ENCODE data around the gene RNF17. TPM values are rescaled to one million over a fixed set of nuclear protein-coding genes. Genes with fewer than 3 reads are reported as not detected.

Gene RNF17
- total and polyA plus RNA-seq, 2 experiments from 2014 or later, result not detected

- in situ Hi-C loops (cut with MboI), result no loop called here
- no peak overlapping the region for H3K4me2 ChIP-seq (ENCODE audit: unreplicated experiment)
- peaks cover 66% of the 10 kb centered on the region for H3K27me3 ChIP-seq (replicated peaks; ENCODE audit: insufficient read depth)
These were observed 17.9 kb upstream of the RNF17 start for GRCh38 chr13:24745861-24746617.

GRCh38 chr13:24746618-24747247 is 17.2 kb upstream of the RNF17 start:
- H3K36me3 ChIP-seq (ENCODE audit: low read depth), result no peaks in the 10 kb centered on the region
- DNase-seq, result peak; percentile 35
- no peaks in the 10 kb centered on the region for H3K9me2 ChIP-seq (ENCODE audit: insufficient read depth)
- H3K4me2 ChIP-seq (ENCODE audit: unreplicated experiment), result peak overlapping the region; percentile 53
- H3K4me1 ChIP-seq (ENCODE audit: insufficient read depth), result no peaks in the 10 kb centered on the region
- H3K27me3 ChIP-seq (replicated peaks; ENCODE audit: insufficient read depth), result peaks cover 72% of the 10 kb centered on the region
- H4K20me1 ChIP-seq (ENCODE audit: insufficient read depth), result no peaks in the 10 kb centered on the region
- no peak overlapping the region for H3K27ac ChIP-seq
- 1% methylated on average over 37 to 46 of the region's 56 CpGs for WGBS, 2 experiments (ENCODE audit: low coverage in 1 of 2, low lambda C conversion rate in 2 of 2, missing lambda C conversion rate in 2 of 2)
- peak overlapping the region; percentile 63 for H3K4me3 ChIP-seq
- no peaks in the 10 kb centered on the region for H3F3A ChIP-seq (ENCODE audit: insufficient read depth)
- peak overlapping the region; percentile 66 for H2AFZ ChIP-seq
- in situ Hi-C loops (cut with MboI), result no loop called here
- no peak for TF ChIP-seq EZH2 (IDR thresholded peaks at IDR 0.05; ENCODE audit: insufficient read depth, poor library complexity, severe bottlenecking)
- H3K79me2 ChIP-seq (ENCODE audit: insufficient read depth), result no peaks in the 10 kb centered on the region
- no peak overlapping the region for H3K9ac ChIP-seq
- H3K9me3 ChIP-seq (ENCODE audit: low read depth), result no peaks in the 10 kb centered on the region

More at GRCh38 chr13:24745861-24746617, 17.9 kb upstream of the RNF17 start:
- Histone ChIP-seq H3K9me2 (ENCODE audit: insufficient read depth) (no peaks in the 10 kb centered on the region), H2AFZ (no peak overlapping the region; the same call in 1 of the 2 replicates), H3K4me3 (no peak overlapping the region), H3K79me2 (ENCODE audit: insufficient read depth) (no peaks in the 10 kb centered on the region), H3K27ac (no peak overlapping the region), H4K20me1 (ENCODE audit: insufficient read depth) (no peaks in the 10 kb centered on the region), H3F3A (ENCODE audit: insufficient read depth) (no peaks in the 10 kb centered on the region), H3K9ac (no peak overlapping the region), H3K4me1 (ENCODE audit: insufficient read depth) (no peaks in the 10 kb centered on the region), H3K36me3 (ENCODE audit: low read depth) (no peaks in the 10 kb centered on the region), H3K9me3 (ENCODE audit: low read depth) (no peaks in the 10 kb centered on the region)
- 4% methylated on average over 65 to 70 of the region's 70 CpGs for WGBS, 2 experiments (ENCODE audit: low coverage in 1 of 2, low lambda C conversion rate in 2 of 2, missing lambda C conversion rate in 2 of 2)
- DNase-seq, result peak; percentile 12
- TF ChIP-seq EZH2 (IDR thresholded peaks at IDR 0.05; ENCODE audit: insufficient read depth, poor library complexity, severe bottlenecking), result peak; percentile 2
- no peak for TF ChIP-seq EZH2phosphoT487 (IDR thresholded peaks at IDR 0.05; ENCODE audit: insufficient read depth, low read depth)

GRCh38 chr13:24747248-24748060 is 16.5 kb upstream of the RNF17 start:
- Histone ChIP-seq H4K20me1 (ENCODE audit: insufficient read depth) (no peaks in the 10 kb centered on the region), H3K4me3 (peak overlapping the region; percentile 63), H3K27ac (no peak overlapping the region), H2AFZ (peak overlapping the region; percentile 66), H3K36me3 (ENCODE audit: low read depth) (no peaks in the 10 kb centered on the region), H3K9me3 (ENCODE audit: low read depth) (no peaks in the 10 kb centered on the region), H3K9ac (no peak overlapping the region), H3K4me2 (ENCODE audit: unreplicated experiment) (peak overlapping the region; percentile 53), H3F3A (ENCODE audit: insufficient read depth) (no peaks in the 10 kb centered on the region), H3K9me2 (ENCODE audit: insufficient read depth) (no peaks in the 10 kb centered on the region), H3K4me1 (ENCODE audit: insufficient read depth) (no peaks in the 10 kb centered on the region), H3K27me3 (replicated peaks; ENCODE audit: insufficient read depth) (peaks cover 72% of the 10 kb centered on the region), H3K79me2 (ENCODE audit: insufficient read depth) (no peaks in the 10 kb centered on the region)
- DNase-seq, result peak; percentile 36
- in situ Hi-C loops (cut with MboI), result no loop called here
- WGBS, 2 experiments (ENCODE audit: low coverage in 1 of 2, low lambda C conversion rate in 2 of 2, missing lambda C conversion rate in 2 of 2), result 2 to 4% methylated on average over 43 to 60 of the region's 61 CpGs
- TF ChIP-seq EZH2phosphoT487 (IDR thresholded peaks at IDR 0.05; ENCODE audit: insufficient read depth, low read depth) (no peak), EZH2 (IDR thresholded peaks at IDR 0.05; ENCODE audit: insufficient read depth, poor library complexity, severe bottlenecking) (no peak)

GRCh38 chr13:24748061-24748400 is 15.9 kb upstream of the RNF17 start:
- TF ChIP-seq EZH2 (IDR thresholded peaks at IDR 0.05; ENCODE audit: insufficient read depth, poor library complexity, severe bottlenecking) (no peak), EZH2phosphoT487 (IDR thresholded peaks at IDR 0.05; ENCODE audit: insufficient read depth, low read depth) (no peak)
- 4 to 7% methylated on average over 10 of the region's 10 CpGs for WGBS, 2 experiments (ENCODE audit: low coverage in 1 of 2, low lambda C conversion rate in 2 of 2, missing lambda C conversion rate in 2 of 2)
- Histone ChIP-seq H3K9me2 (ENCODE audit: insufficient read depth) (no peaks in the 10 kb centered on the region), H3K4me2 (ENCODE audit: unreplicated experiment) (peak overlapping the region; percentile 53), H3F3A (ENCODE audit: insufficient read depth) (no peaks in the 10 kb centered on the region), H3K27me3 (replicated peaks; ENCODE audit: insufficient read depth) (peaks cover 72% of the 10 kb centered on the region), H3K9ac (no peak overlapping the region), H2AFZ (peak overlapping the region; percentile 66), H3K79me2 (ENCODE audit: insufficient read depth) (no peaks in the 10 kb centered on the region), H4K20me1 (ENCODE audit: insufficient read depth) (no peaks in the 10 kb centered on the region), H3K9me3 (ENCODE audit: low read depth) (no peaks in the 10 kb centered on the region), H3K36me3 (ENCODE audit: low read depth) (no peaks in the 10 kb centered on the region), H3K4me1 (ENCODE audit: insufficient read depth) (no peaks in the 10 kb centered on the region), H3K4me3 (peak overlapping the region; percentile 63), H3K27ac (no peak overlapping the region)
- in situ Hi-C loops (cut with MboI), result no loop called here
- DNase-seq, result no peak
